ENCODE data around the gene PKNOX2.

Gene PKNOX2

GRCh38 chr11:125333354-125334073 is 169.0 kb downstream of the PKNOX2 start:
- no peak for DNase-seq (ENCODE audit: low read depth in 4 of 4, low spot score in 1 of 4)

- no peak for DNase-seq (ENCODE audit: low read depth in 4 of 4, low spot score in 1 of 4)
Observed at GRCh38 chr11:125335106-125335505, 170.6 kb downstream of the PKNOX2 start.

- DNase-seq (ENCODE audit: low read depth in 4 of 4, low spot score in 1 of 4): no peak
Observed at GRCh38 chr11:125337836-125338834, 173.6 kb downstream of the PKNOX2 start.

GRCh38 chr11:125338886-125339811 is 174.6 kb downstream of the PKNOX2 start:
- DNase-seq (ENCODE audit: low read depth in 4 of 4, low spot score in 1 of 4): no peak

GRCh38 chr11:125341676-125342075 is 177.1 kb downstream of the PKNOX2 start:
- no peak for DNase-seq (ENCODE audit: low read depth in 4 of 4, low spot score in 1 of 4)

GRCh38 chr11:125342281-125342930 is 177.9 kb downstream of the PKNOX2 start:
- DNase-seq (ENCODE audit: low read depth in 4 of 4, low spot score in 1 of 4): no peak

GRCh38 chr11:125343086-125343717 is 178.7 kb downstream of the PKNOX2 start:
- DNase-seq (ENCODE audit: low read depth in 4 of 4, low spot score in 1 of 4): no peak

GRCh38 chr11:125343718-125344131 is 179.2 kb downstream of the PKNOX2 start:
- no peak for DNase-seq (ENCODE audit: low read depth in 4 of 4, low spot score in 1 of 4)

GRCh38 chr11:125344846-125345420 is 180.4 kb downstream of the PKNOX2 start:
- DNase-seq (ENCODE audit: low read depth in 4 of 4, low spot score in 1 of 4): no peak

GRCh38 chr11:125345421-125346178 is 181.0 kb downstream of the PKNOX2 start:
- peak in 2 of 4 experiments; percentile 4 to 19 for DNase-seq (ENCODE audit: low read depth in 4 of 4, low spot score in 1 of 4)

GRCh38 chr11:125346179-125346530 is 181.6 kb downstream of the PKNOX2 start:
- DNase-seq (ENCODE audit: low read depth in 4 of 4, low spot score in 1 of 4): no peak

GRCh38 chr11:125346565-125347260 is 182.2 kb downstream of the PKNOX2 start:
- no peak for DNase-seq (ENCODE audit: low read depth in 4 of 4, low spot score in 1 of 4)

GRCh38 chr11:125347261-125347585 is 182.7 kb downstream of the PKNOX2 start:
- no peak for DNase-seq (ENCODE audit: low read depth in 4 of 4, low spot score in 1 of 4)

GRCh38 chr11:125348141-125348651 is 183.6 kb downstream of the PKNOX2 start:
- no peak for DNase-seq (ENCODE audit: low read depth in 4 of 4, low spot score in 1 of 4)

- peak; percentile 3 to 20 (median 7) for DNase-seq (ENCODE audit: low read depth in 4 of 4, low spot score in 1 of 4)
Observed at GRCh38 chr11:125348674-125349309, 184.2 kb downstream of the PKNOX2 start.

GRCh38 chr11:125350206-125351032 is 185.9 kb downstream of the PKNOX2 start:
- DNase-seq (ENCODE audit: low read depth in 4 of 4, low spot score in 1 of 4): no peak

All from stimulated activated CD4-positive, alpha-beta T cell treated with anti-CD3 and anti-CD28 coated beads, Interleukin-1b, Interleukin-23, amount 100 ng/mL, for 24 hours (primary cell).